GM19467 (cell line): ENCODE results near the gene CHN2.

ENCODE experiments used
- ATAC-seq: cut with Tn5 transposase; IDR thresholded peaks from one replicate; pipeline ENCODE4 v1.9.1; 2021; ENCODE audit warnings: mild to moderate bottlenecking, moderate library complexity; ENCODE audit not compliant: unreplicated experiment

The CHN2 gene

GRCh38 chr7:29420011-29420410, 225.4 kb downstream of the CHN2 start:
- ATAC-seq: no peak

DNA sequence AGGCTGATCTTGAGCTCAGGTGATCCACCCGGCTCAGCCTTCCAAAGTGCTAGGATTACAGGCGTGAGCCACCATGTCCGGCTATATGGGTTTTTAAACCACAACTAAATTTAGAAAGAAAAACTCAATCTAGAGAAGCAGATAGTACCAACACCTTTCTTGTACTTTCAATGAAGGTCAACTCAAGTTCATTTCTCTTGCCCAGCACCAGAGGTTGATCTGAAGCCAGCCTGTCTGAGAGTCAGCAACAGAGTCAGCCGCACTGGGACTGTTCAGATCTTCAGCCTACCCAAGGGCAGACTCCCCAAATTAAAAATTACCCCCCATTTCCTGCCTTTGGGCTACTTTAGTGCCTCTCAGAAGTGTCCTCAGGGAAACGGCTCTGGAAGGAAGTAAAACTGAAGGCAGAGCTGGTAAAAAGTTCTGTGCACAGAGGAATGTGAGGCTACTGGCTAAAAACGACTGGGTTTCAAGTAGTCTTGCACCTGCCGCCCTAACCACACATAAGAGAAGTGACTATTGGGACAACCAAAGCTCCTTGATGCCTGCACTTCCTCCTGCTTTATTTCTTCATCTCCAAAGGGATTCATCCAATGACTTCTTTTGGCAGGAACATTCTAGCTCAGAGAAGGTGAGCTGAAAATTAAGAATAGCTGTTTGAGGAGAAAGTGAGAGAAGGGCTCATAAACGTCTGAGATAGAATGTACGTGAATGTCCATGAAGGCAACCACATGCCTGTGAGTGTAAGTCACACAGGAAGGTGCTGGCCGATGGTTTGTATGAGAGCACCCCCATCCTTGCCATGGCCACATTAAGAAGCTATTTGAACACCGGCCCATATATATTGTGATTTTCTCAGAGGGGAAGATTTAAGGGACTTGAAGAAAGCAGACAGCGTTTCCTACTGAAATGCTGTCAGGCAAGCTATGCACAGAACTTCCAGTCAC, 226.7 kb downstream of the CHN2 start:
- no peak for ATAC-seq

- no peak for ATAC-seq
Measured at GRCh38 chr7:29422829-29423228, 228.3 kb downstream of the CHN2 start.

DNA sequence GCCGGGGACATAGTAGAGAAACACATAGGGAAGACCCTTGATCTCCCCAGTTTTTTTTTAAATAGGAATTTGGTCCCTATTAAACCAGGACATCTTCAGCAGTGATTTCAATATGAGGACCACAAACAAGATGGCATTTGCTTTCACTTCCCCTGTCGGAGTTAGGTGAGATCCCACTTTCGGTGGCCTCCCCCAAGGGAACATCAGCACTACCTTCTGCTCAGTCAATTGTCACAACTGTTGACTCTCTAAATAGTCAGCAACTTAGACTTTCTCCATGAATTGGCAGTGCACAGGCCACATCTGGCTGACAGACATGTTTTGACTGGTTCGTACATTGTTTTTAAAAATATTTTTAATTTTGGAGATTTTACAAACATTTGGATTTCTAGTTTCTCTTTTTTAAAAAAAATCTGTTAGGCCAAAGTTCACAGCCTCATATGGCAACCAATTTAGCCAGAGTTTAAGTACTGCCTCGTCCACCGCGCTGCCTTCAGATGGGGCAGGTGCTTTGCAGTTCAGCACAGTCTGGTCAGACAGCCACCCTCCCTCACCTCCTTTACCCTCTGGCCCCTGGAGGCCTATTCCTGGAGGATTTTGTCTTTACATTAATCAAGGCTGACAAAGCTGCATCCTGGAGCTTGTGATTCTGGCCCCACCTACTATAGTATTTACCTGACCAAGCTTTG, 229.9 kb downstream of the CHN2 start:
- ATAC-seq: no peak

- ATAC-seq: no peak
Measured at GRCh38 chr7:29424984-29425309, 230.4 kb downstream of the CHN2 start.

- no peak for ATAC-seq
Measured at GRCh38 chr7:29426587-29426986, 232.0 kb downstream of the CHN2 start.

GRCh38 chr7:29429401-29429800, 234.8 kb downstream of the CHN2 start:
- ATAC-seq: no peak

GRCh38 chr7:29430279-29430949, 235.8 kb downstream of the CHN2 start:
- ATAC-seq: peak; percentile 46

- no peak for ATAC-seq
Measured at GRCh38 chr7:29431686-29432085, 237.1 kb downstream of the CHN2 start.

DNA sequence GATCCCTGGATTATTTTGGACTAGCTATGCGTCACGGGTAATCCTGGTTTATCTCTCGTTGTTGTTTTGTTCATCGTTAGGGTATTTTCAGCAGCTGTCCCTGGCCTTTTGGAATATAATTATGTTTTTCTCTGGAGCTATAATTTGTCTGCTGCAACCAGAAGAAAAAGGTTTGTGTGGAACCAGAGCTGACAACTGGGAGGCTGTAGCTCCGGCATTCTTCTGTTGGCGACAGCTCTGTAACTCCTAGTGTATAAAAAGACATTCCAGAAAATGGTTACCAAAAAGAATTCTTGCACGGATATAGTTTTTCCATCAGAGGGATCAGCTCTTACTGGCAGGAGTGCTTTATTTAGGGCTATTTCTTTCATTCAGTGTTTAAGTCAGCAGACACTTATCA, 238.1 kb downstream of the CHN2 start:
- ATAC-seq: no peak

- ATAC-seq: no peak
Measured at GRCh38 chr7:29434380-29434768, 239.8 kb downstream of the CHN2 start.

DNA sequence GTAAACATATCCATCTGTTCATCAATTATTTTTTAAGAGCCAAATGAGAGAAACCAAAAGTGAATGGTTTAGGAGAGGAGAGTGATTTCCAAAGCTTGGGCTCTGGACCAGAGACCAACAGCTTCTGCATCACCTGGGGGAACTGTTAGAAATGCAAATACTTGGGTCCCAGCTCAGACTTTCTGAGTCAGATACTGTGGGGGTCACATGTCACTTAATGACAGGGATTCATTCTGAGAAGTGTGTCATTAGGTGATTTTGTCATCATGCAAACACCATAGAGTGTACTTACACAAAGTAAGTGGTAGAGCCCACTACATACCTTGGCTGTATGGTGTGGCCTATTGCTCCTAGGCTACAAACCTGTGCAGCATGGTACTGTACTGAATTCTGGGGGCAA, 240.6 kb downstream of the CHN2 start:
- ATAC-seq: no peak

GRCh38 chr7:29435902-29436301, 241.3 kb downstream of the CHN2 start:
- no peak for ATAC-seq

DNA sequence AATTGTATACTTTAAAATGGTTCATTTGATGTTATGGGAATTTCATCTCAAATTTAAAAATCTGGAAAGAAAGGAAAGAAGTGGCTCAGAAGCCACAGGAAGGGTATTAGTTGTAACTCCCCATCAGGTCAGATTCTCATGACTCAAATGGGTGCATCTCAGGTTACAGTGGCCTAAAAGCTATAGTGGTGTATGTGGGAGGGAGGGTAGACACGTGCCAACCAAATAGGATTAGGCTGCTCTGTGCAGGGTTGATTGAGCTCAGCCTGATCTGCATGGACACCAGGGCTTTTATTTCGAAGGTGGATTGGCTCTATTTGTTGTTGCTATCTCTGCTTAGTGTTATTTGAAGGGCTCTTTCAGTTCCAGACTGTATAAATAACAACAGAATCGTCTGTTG, 247.6 kb downstream of the CHN2 start:
- ATAC-seq: no peak

- no peak for ATAC-seq
Measured at GRCh38 chr7:29443552-29443951, 249.0 kb downstream of the CHN2 start.

GRCh38 chr7:29444267-29444666, 249.7 kb downstream of the CHN2 start:
- no peak for ATAC-seq

- no peak for ATAC-seq
Measured at GRCh38 chr7:29445736-29446135, 251.2 kb downstream of the CHN2 start.

DNA sequence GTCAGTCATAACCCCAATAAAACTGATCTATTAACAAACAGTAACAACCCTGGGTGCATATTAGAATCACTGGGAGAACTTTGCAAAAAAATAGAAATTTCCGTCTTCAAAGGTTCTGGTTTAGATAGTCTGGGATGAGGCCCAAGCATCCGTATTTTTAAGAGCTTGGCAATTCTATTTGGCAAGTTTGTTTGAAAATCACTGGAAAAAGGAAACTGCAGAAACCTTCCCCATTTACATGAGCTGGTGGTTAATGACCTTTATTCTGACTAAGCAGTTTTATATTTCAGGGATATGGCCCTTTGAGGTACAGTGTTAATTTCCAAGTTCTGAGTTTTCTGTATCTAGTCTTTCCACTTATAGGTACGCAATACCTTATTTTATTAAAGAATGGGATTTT, 253.3 kb downstream of the CHN2 start:
- ATAC-seq: no peak

- ATAC-seq: no peak
Measured at GRCh38 chr7:29449569-29450260, 255.1 kb downstream of the CHN2 start.

DNA sequence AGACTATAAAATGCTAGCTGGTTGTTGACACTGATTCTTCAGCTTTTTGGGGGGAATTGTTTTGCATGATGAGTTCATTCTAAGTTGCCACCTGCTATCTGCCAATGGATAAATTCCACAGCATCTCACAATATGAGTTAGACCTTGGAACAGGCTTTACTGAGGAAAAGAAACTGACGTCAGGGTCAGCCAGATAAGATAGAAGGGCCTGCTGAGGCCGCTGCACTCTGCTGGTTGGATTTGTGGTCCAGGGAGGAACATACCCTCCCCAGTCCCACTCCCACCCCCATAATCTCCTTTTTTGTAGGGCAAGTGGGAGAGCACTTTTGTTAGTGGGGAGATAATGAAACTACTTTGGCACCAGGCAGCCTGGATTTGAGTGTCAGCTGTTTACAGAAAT, 258.4 kb downstream of the CHN2 start:
- no peak for ATAC-seq

DNA sequence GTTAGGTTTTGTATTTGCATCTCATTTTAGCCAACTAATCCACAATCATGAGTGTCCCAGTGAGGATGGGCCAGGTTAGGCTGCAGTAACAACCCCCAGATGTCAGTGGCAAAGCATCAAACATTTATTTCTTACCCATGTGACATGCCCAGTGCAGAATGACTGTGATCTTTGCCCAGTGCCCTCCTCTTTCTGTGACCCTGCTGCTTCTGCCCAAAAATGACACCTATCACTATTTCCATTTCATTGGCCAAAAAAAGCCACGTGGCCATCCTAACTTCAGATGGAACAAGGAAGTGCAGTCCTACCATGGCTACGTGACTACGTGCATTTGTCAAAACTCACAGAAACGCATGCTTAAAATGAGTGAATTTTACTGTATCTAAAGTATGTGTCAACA, 259.9 kb downstream of the CHN2 start:
- ATAC-seq: no peak
